Calu3 (cell line): ENCODE measurements around the gene USP2. TPM values are rescaled to one million over a fixed set of nuclear protein-coding genes. Genes with fewer than 3 reads are reported as not detected.

ENCODE experiments used
- BruUV-seq: library from RNA; stranded (reverse); fragments of 400-500 nt; replicated peaks from 2 replicates; lab custom pipeline; 2021; lab: Mats Ljungman, UMichigan
- CTCF ChIA-PET: fragments of 300-600 bp; sonication (Branson Sonifier 250); formaldehyde crosslinking; loops from one replicate; lab custom pipeline; 2022; ENCODE audit warnings: antibody characterized with exemption; lab: Charles Lee
- DNase-seq: peaks from one replicate; pipeline ENCODE4 v3.0.0; 2022
- H3K27ac Mint-ChIP-seq: one replicate; pipeline ENCODE4 v1.8.0; 2022; ENCODE audit warnings: mixed read lengths; ENCODE audit not compliant: unreplicated experiment
- H3K27me3 Mint-ChIP-seq: one replicate; pipeline ENCODE4 v1.8.0; 2022; ENCODE audit warnings: mixed read lengths; ENCODE audit not compliant: unreplicated experiment
- H3K36me3 Mint-ChIP-seq: one replicate; pipeline ENCODE4 v1.8.0; 2022; ENCODE audit warnings: mild to moderate bottlenecking, moderate library complexity, mixed read lengths; ENCODE audit not compliant: insufficient read depth, unreplicated experiment
- H3K4me1 Mint-ChIP-seq: one replicate; pipeline ENCODE4 v1.8.0; 2022; ENCODE audit warnings: mild to moderate bottlenecking, low read depth, mixed read lengths; ENCODE audit not compliant: unreplicated experiment
- H3K4me3 Mint-ChIP-seq: one replicate; pipeline ENCODE4 v1.8.0; 2022; ENCODE audit warnings: mild to moderate bottlenecking, low read depth, moderate library complexity, mixed read lengths; ENCODE audit not compliant: unreplicated experiment
- H3K9me3 Mint-ChIP-seq: one replicate; pipeline ENCODE4 v1.8.0; 2022; ENCODE audit warnings: low read depth, mixed read lengths; ENCODE audit not compliant: unreplicated experiment
- intact Hi-C: fragments of 100-400 bp; cut with micrococcal nuclease; formaldehyde crosslinking; loops from one replicate; pipeline ENCODE4 v1.10.0; 2022; ENCODE audit not compliant: unreplicated experiment
- microRNA-seq: library from miRNA; unstranded; fragments of <30 nt; microRNA quantifications from one replicate; pipeline ENCODE4 v1.2.0, GENCODE V29; 2022
- total RNA-seq: library from RNA; stranded (reverse); gene quantifications from 2 replicates; pipeline ENCODE4 v1.2.3, GENCODE V29; 2022
- TF ChIP-seq, protein P1 (sequence below): fragments of 200-600 bp; IDR thresholded peaks from one replicate; pipeline ENCODE4 v1.8.0; 2022; ENCODE audit warnings: antibody characterized with exemption; ENCODE audit not compliant: unreplicated experiment

Gene USP2
- total RNA-seq, 1 experiment from 2014 or later = 1.1 TPM

DNA sequence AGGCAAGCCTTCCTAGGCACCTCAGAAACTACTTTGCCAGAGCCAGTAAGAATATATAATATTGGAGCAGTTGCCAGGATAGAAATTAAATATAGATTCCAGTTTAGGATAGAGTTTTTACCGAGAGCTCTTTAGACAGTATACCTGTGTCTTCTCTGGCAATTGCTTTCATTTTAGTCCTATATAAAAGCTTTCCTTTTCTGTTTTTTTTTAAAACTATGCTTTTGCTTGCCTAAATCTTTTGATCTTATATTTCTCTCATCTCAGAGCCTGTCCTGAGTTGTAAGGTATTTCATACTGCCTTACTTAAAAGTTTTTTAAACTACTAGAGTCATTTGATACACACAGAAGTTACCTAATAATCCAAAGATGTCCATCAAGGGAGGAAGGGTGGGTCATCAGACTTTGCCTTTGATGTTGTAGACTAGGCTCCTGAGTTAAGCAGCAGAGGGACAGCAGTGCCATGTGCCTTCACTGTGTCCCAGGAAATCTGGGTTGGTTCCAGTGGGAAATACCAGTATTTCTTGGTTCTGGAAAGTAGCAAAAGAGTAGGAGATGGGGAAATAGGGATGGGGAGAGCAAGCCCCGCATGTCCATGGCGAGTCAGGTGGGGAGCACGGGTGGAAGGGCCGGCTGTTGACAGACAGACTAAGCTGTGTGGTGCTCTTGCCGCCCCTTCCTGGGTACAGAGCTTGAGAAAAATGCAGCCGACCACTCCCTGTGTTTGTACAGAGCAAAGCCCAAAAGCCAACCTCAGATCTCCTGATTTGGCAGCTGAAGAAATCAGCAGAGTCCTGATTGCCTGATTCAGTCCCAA is 75.7 kb downstream of the USP2 start:
- CTCF ChIA-PET = no interaction called here

More for the DNA sequence above, 75.7 kb downstream of the USP2 start:
- intact Hi-C loops = no loop called here
- no TSS peak for BruUV-seq
- Mint-ChIP-seq H3K36me3 (peaks cover 5% of the 10 kb centered on the region), H3K27ac (no peak overlapping the region), H3K4me3 (no peak overlapping the region), H3K4me1 (no peaks in the 10 kb centered on the region), H3K27me3 (no peaks in the 10 kb centered on the region), H3K9me3 (no peaks in the 10 kb centered on the region)
- TF ChIP-seq, protein P1, sequence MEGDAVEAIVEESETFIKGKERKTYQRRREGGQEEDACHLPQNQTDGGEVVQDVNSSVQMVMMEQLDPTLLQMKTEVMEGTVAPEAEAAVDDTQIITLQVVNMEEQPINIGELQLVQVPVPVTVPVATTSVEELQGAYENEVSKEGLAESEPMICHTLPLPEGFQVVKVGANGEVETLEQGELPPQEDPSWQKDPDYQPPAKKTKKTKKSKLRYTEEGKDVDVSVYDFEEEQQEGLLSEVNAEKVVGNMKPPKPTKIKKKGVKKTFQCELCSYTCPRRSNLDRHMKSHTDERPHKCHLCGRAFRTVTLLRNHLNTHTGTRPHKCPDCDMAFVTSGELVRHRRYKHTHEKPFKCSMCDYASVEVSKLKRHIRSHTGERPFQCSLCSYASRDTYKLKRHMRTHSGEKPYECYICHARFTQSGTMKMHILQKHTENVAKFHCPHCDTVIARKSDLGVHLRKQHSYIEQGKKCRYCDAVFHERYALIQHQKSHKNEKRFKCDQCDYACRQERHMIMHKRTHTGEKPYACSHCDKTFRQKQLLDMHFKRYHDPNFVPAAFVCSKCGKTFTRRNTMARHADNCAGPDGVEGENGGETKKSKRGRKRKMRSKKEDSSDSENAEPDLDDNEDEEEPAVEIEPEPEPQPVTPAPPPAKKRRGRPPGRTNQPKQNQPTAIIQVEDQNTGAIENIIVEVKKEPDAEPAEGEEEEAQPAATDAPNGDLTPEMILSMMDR = no peak
- no peak for DNase-seq

Small RNAs within 50 kb of the gene (microRNA-seq; reads per million reads assigned to microRNA genes)
- gene MIR6756 = not detected

Other genes with a start within 250 kb of the USP2 start
- gene ABCG4, start 232.6 kb downstream of the USP2 start, total RNA-seq = not detected in 2 replicates
- 5.5 and 6.7 TPM in 2 replicates for gene NLRX1, start 213.0 kb downstream of the USP2 start, total RNA-seq
- 0.15 TPM in 1 of 2 replicates, not detected in the other for gene NHERF4, start 196.2 kb downstream of the USP2 start, total RNA-seq
- gene CBL, start 175.4 kb downstream of the USP2 start, total RNA-seq = 14.2 and 15.9 TPM in 2 replicates
- gene MCAM, start 64.6 kb downstream of the USP2 start, total RNA-seq = 11.1 and 25.1 TPM in 2 replicates
- gene RNF26, start 47.2 kb downstream of the USP2 start, total RNA-seq = 31.8 and 35.0 TPM in 2 replicates
- not detected in 2 replicates for gene C1QTNF5, start 40.8 kb downstream of the USP2 start, total RNA-seq
- not detected in 2 replicates for gene MFRP, start 35.0 kb downstream of the USP2 start, total RNA-seq
- not detected in 2 replicates for gene THY1, start 41.5 kb upstream of the USP2 start, total RNA-seq